SK-N-SH treated with all-trans-retinoic acid at 6 μM for 48 hours (cell line): Measurements from ENCODE around the gene CTAGE4.

ENCODE experiments used
- ATAC-seq: fragments of 200-7000 bp; cut with Tn5 transposase; 3 replicates; pipeline ENCODE4 v1.9.1; 2020; ENCODE audit warnings: mild to moderate bottlenecking, moderate library complexity
- ARNTL ChIP-seq: fragments of 450-650 bp; formaldehyde crosslinking; IDR thresholded peaks from 2 replicates; pipeline ENCODE4 v1.5.0; 2020; ENCODE audit warnings: low read depth, mild to moderate bottlenecking, moderate library complexity, borderline replicate concordance
- BACH2 ChIP-seq: fragments of 250-450 bp; sonication (Bioruptor Pico); IDR thresholded peaks from 2 replicates; pipeline ENCODE4 v1.9.0; 2021; ENCODE audit warnings: mild to moderate bottlenecking, borderline replicate concordance
- CSDC2 ChIP-seq: fragments of 250-450 bp; sonication (Bioruptor Pico); IDR thresholded peaks from 2 replicates; pipeline ENCODE4 v1.5.0; 2020; ENCODE audit warnings: mild to moderate bottlenecking, moderate library complexity
- ESRRG ChIP-seq: fragments of 250-450 bp; sonication (Bioruptor Pico); IDR thresholded peaks from 2 replicates; pipeline ENCODE4 v1.6.1; 2021; ENCODE audit warnings: mild to moderate bottlenecking
- GLIS3 ChIP-seq: fragments of 250-450 bp; sonication (Bioruptor Pico); IDR thresholded peaks from 2 replicates; pipeline ENCODE4 v1.5.0; 2020; ENCODE audit warnings: mild to moderate bottlenecking, moderate library complexity
- ISL1 ChIP-seq: fragments of 250-450 bp; sonication (Bioruptor Pico); IDR thresholded peaks from 2 replicates; pipeline ENCODE4 v2.1.2; 2022; ENCODE audit warnings: mild to moderate bottlenecking, moderate library complexity
- OSR1 ChIP-seq: fragments of 250-450 bp; sonication (Bioruptor Pico); IDR thresholded peaks from 2 replicates; pipeline ENCODE4 v1.8.0; 2022; ENCODE audit warnings: moderate library complexity, mild to moderate bottlenecking, inconsistent platforms
- PPARA ChIP-seq: fragments of 250-450 bp; sonication (Bioruptor Pico); IDR thresholded peaks from 2 replicates; pipeline ENCODE4 v1.5.0; 2020; ENCODE audit warnings: mild to moderate bottlenecking, borderline replicate concordance
- RARB ChIP-seq: fragments of 250-450 bp; sonication (Bioruptor Pico); IDR thresholded peaks from 2 replicates; pipeline ENCODE4 v1.8.0; 2021; ENCODE audit warnings: mild to moderate bottlenecking, moderate library complexity
- SNAI2 ChIP-seq: fragments of 250-450 bp; sonication (Bioruptor Pico); IDR thresholded peaks from 2 replicates; pipeline ENCODE4 v1.5.0; 2020; ENCODE audit warnings: mild to moderate bottlenecking, moderate library complexity
- TCF4 ChIP-seq: fragments of 250-450 bp; sonication (Bioruptor Pico); IDR thresholded peaks from 2 replicates; pipeline ENCODE4 v1.8.0; 2021; ENCODE audit warnings: mild to moderate bottlenecking, moderate library complexity, borderline replicate concordance
- TOX ChIP-seq: fragments of 250-450 bp; sonication (Bioruptor Pico); IDR thresholded peaks from 2 replicates; pipeline ENCODE4 v1.8.0; 2021; ENCODE audit warnings: mild to moderate bottlenecking, moderate library complexity, borderline replicate concordance
- ZC3H10 ChIP-seq: fragments of 250-450 bp; sonication (Bioruptor Pico); IDR thresholded peaks from 2 replicates; pipeline ENCODE4 v1.5.1; 2021; ENCODE audit warnings: mild to moderate bottlenecking, moderate library complexity
- ZFP3 ChIP-seq: fragments of 250-450 bp; sonication (Bioruptor Pico); IDR thresholded peaks from 2 replicates; pipeline ENCODE4 v1.5.0; 2020; ENCODE audit warnings: mild to moderate bottlenecking, moderate library complexity
- ZFP30 ChIP-seq: fragments of 450-650 bp; formaldehyde crosslinking; IDR thresholded peaks from 2 replicates; pipeline ENCODE4 v1.5.0; 2022; ENCODE audit warnings: mild to moderate bottlenecking, moderate library complexity
- ZNF565 ChIP-seq: fragments of 450-650 bp; formaldehyde crosslinking; conservative IDR thresholded peaks from 2 replicates; pipeline ENCODE4 v1.5.0; 2020; ENCODE audit warnings: low read depth, mild to moderate bottlenecking, moderate library complexity
- ZNF70 ChIP-seq: fragments of 450-650 bp; formaldehyde crosslinking; IDR thresholded peaks from 2 replicates; pipeline ENCODE4 v1.5.0; 2020; ENCODE audit warnings: mild to moderate bottlenecking, moderate library complexity
- ZNF8 ChIP-seq: fragments of 450-650 bp; formaldehyde crosslinking; IDR thresholded peaks from 2 replicates; pipeline ENCODE4 v1.5.0; 2020; ENCODE audit warnings: mild to moderate bottlenecking, moderate library complexity
- TF ChIP-seq, protein P1 (sequence below): fragments of 250-450 bp; sonication (Bioruptor Pico); IDR thresholded peaks from 2 replicates; pipeline ENCODE4 v1.8.0; 2020; ENCODE audit warnings: mild to moderate bottlenecking, moderate library complexity, borderline replicate concordance
- TF ChIP-seq, protein P2 (sequence below): fragments of 250-450 bp; sonication (Bioruptor Pico); IDR thresholded peaks from 2 replicates; pipeline ENCODE4 v1.5.1; 2020; ENCODE audit warnings: low read depth, mild to moderate bottlenecking, moderate library complexity
- TF ChIP-seq, protein P3 (sequence below): fragments of 250-450 bp; sonication (Bioruptor Pico); IDR thresholded peaks from 2 replicates; pipeline ENCODE4 v1.5.0; 2020; ENCODE audit warnings: mild to moderate bottlenecking, moderate library complexity
- TF ChIP-seq, protein P4 (sequence below): fragments of 250-450 bp; sonication (Bioruptor Pico); IDR thresholded peaks from 2 replicates; pipeline ENCODE4 v1.5.1; 2021; ENCODE audit warnings: mild to moderate bottlenecking, moderate library complexity
- TF ChIP-seq, protein P5 (sequence below): fragments of 250-450 bp; sonication (Bioruptor Pico); IDR thresholded peaks from 2 replicates; pipeline ENCODE4 v1.8.0; 2021; ENCODE audit warnings: low read depth, mild to moderate bottlenecking, moderate library complexity, borderline replicate concordance

The CTAGE4 gene

DNA sequence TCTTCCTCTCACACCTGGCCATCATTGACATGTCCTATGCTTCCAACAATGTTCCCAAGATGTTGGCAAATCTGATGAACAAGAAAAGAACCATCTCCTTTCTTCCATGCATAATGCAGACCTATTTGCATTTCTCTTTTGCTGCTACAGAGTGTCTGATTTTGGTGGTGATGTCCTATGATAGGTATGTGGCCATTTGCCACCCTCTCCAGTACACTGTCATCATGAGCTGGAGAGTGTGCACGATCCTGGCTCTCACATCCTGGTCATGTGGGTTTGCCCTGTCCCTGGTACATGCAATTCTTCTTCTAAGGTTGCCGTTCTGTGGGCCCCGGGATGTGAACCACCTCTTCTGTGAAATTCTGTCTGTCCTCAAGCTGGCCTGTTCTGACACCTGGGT, 41.1 kb upstream of the CTAGE4 start (continued):
- TF ChIP-seq, protein P1, sequence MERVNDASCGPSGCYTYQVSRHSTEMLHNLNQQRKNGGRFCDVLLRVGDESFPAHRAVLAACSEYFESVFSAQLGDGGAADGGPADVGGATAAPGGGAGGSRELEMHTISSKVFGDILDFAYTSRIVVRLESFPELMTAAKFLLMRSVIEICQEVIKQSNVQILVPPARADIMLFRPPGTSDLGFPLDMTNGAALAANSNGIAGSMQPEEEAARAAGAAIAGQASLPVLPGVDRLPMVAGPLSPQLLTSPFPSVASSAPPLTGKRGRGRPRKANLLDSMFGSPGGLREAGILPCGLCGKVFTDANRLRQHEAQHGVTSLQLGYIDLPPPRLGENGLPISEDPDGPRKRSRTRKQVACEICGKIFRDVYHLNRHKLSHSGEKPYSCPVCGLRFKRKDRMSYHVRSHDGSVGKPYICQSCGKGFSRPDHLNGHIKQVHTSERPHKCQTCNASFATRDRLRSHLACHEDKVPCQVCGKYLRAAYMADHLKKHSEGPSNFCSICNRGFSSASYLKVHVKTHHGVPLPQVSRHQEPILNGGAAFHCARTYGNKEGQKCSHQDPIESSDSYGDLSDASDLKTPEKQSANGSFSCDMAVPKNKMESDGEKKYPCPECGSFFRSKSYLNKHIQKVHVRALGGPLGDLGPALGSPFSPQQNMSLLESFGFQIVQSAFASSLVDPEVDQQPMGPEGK (CRISPR knock-in tag): no peak
- TF ChIP-seq ZC3H10 (CRISPR knock-in tag) (no peak), CSDC2 (no peak), TCF4 (CRISPR knock-in tag) (no peak)

DNA sequence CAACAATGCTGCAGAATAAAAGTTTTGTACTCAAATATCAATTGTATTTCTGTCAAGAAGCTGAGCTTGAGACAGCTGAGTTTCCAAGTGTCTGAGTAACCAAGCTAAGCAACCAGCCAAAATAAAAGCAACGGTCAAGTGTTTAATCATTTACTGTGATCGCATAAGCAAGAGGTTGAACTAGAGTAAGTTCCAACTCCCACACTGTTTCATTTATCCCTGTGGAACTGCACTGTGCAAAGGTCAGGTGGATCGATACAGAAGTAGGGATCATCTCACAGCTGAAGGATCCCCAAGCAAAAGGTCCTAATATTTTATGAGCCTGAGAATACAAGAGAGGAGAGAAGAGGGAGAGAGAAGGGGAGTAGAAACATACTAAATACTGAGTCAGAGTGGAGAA, 38.8 kb upstream of the CTAGE4 start:
- TF ChIP-seq TOX: no peak
- no peak for TF ChIP-seq RARB
- TF ChIP-seq, protein P2, sequence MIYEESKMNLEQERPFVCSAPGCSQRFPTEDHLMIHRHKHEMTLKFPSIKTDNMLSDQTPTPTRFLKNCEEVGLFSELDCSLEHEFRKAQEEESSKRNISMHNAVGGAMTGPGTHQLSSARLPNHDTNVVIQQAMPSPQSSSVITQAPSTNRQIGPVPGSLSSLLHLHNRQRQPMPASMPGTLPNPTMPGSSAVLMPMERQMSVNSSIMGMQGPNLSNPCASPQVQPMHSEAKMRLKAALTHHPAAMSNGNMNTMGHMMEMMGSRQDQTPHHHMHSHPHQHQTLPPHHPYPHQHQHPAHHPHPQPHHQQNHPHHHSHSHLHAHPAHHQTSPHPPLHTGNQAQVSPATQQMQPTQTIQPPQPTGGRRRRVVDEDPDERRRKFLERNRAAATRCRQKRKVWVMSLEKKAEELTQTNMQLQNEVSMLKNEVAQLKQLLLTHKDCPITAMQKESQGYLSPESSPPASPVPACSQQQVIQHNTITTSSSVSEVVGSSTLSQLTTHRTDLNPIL: no peak
- TF ChIP-seq GLIS3 (CRISPR knock-in tag): no peak
- no peak for TF ChIP-seq CSDC2
- TF ChIP-seq, protein P3, sequence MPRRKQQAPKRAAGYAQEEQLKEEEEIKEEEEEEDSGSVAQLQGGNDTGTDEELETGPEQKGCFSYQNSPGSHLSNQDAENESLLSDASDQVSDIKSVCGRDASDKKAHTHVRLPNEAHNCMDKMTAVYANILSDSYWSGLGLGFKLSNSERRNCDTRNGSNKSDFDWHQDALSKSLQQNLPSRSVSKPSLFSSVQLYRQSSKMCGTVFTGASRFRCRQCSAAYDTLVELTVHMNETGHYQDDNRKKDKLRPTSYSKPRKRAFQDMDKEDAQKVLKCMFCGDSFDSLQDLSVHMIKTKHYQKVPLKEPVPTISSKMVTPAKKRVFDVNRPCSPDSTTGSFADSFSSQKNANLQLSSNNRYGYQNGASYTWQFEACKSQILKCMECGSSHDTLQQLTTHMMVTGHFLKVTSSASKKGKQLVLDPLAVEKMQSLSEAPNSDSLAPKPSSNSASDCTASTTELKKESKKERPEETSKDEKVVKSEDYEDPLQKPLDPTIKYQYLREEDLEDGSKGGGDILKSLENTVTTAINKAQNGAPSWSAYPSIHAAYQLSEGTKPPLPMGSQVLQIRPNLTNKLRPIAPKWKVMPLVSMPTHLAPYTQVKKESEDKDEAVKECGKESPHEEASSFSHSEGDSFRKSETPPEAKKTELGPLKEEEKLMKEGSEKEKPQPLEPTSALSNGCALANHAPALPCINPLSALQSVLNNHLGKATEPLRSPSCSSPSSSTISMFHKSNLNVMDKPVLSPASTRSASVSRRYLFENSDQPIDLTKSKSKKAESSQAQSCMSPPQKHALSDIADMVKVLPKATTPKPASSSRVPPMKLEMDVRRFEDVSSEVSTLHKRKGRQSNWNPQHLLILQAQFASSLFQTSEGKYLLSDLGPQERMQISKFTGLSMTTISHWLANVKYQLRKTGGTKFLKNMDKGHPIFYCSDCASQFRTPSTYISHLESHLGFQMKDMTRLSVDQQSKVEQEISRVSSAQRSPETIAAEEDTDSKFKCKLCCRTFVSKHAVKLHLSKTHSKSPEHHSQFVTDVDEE (CRISPR knock-in tag): no peak
- TF ChIP-seq ZFP30: no peak
- TF ChIP-seq, protein P4, sequence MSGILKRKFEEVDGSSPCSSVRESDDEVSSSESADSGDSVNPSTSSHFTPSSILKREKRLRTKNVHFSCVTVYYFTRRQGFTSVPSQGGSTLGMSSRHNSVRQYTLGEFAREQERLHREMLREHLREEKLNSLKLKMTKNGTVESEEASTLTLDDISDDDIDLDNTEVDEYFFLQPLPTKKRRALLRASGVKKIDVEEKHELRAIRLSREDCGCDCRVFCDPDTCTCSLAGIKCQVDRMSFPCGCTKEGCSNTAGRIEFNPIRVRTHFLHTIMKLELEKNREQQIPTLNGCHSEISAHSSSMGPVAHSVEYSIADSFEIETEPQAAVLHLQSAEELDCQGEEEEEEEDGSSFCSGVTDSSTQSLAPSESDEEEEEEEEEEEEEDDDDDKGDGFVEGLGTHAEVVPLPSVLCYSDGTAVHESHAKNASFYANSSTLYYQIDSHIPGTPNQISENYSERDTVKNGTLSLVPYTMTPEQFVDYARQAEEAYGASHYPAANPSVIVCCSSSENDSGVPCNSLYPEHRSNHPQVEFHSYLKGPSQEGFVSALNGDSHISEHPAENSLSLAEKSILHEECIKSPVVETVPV: no peak
- TF ChIP-seq ZNF8: no peak
- TF ChIP-seq ZNF70 (CRISPR knock-in tag): no peak
- no peak for TF ChIP-seq BACH2 (CRISPR knock-in tag)
- no peak for TF ChIP-seq PPARA (CRISPR knock-in tag)
- no peak for TF ChIP-seq ISL1 (CRISPR knock-in tag)
- TF ChIP-seq ZFP3 (CRISPR knock-in tag): no peak
- no peak for TF ChIP-seq ZNF565 (CRISPR knock-in tag)
- no peak for TF ChIP-seq ARNTL
- TF ChIP-seq ZC3H10 (CRISPR knock-in tag): no peak
- TF ChIP-seq OSR1 (CRISPR knock-in tag): no peak
- no peak for TF ChIP-seq ESRRG
- TF ChIP-seq, protein P5, sequence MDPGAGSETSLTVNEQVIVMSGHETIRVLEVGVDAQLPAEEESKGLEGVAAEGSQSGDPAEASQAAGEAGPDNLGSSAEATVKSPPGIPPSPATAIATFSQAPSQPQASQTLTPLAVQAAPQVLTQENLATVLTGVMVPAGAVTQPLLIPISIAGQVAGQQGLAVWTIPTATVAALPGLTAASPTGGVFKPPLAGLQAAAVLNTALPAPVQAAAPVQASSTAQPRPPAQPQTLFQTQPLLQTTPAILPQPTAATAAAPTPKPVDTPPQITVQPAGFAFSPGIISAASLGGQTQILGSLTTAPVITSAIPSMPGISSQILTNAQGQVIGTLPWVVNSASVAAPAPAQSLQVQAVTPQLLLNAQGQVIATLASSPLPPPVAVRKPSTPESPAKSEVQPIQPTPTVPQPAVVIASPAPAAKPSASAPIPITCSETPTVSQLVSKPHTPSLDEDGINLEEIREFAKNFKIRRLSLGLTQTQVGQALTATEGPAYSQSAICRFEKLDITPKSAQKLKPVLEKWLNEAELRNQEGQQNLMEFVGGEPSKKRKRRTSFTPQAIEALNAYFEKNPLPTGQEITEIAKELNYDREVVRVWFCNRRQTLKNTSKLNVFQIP (CRISPR knock-in tag): no peak
- ATAC-seq: no peak

DNA sequence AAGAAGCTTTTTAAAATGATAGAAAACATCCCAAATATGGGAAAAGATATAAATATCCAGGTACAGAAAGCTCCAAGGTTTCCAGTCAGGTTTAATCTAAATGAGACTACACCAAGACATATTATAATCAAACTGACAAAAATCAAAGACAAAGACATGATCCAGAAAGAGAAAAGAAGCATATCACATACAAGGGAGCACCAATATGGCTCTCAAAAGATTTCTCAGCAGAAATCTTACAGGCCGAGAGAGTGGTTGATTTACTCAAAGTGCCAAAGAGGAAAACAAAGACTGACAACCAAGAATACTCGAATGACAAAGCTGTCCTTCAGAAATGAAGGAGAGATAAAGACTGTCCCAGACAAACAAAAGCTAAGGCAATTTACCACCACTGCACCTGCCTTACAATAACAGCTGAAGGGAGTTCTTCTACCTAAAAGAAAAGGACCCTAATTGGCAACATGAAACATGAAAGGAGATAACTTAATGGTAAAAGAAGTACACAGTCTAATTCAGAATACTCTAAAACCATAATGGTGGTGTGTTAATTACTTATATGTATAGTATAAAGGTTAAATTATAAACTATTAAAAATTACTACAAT, 34.9 kb upstream of the CTAGE4 start:
- ATAC-seq: no peak
- TF ChIP-seq, protein P2: no peak
- TF ChIP-seq ZNF565 (CRISPR knock-in tag) (no peak), RARB (no peak), ESRRG (no peak), SNAI2 (CRISPR knock-in tag) (no peak), OSR1 (CRISPR knock-in tag) (no peak), GLIS3 (CRISPR knock-in tag) (no peak), ZNF8 (no peak), ZFP30 (no peak), TOX (no peak), BACH2 (CRISPR knock-in tag) (no peak), TCF4 (CRISPR knock-in tag) (no peak), ZFP3 (CRISPR knock-in tag) (no peak), ZNF70 (CRISPR knock-in tag) (no peak), ARNTL (no peak), CSDC2 (no peak), ISL1 (CRISPR knock-in tag) (no peak)
- TF ChIP-seq, protein P4: no peak
